SK-N-SH (cell line): ENCODE data around the gene GABRB2. TPM values are rescaled to one million over a fixed set of nuclear protein-coding genes. Genes with fewer than 3 reads are reported as not detected.
"Not testable (repeated sequence)": the region's sequence is repeated elsewhere in the genome, so short reads cannot be mapped to it uniquely, and the experiment has no call there.

Experiments
- CTCF ChIA-PET: fragments of 300-600, 350-600 bp; formaldehyde crosslinking; extraction: SDS; loops from one replicate; lab custom pipeline; 2021; lab: Yijun Ruan, JAX
- POLR2A ChIA-PET: fragments of 350-600 bp; sonication (Branson Sonifier 250); formaldehyde crosslinking; extraction: SDS; loops from one replicate; lab custom pipeline; 2020; ENCODE audit warnings: antibody characterized with exemption, inconsistent platforms; lab: Yijun Ruan, JAX
- DNase-seq: peaks from one replicate; pipeline ENCODE4 v3.0.0; 2012
- H2AFZ ChIP-seq: fragments of 200-600 bp; sonication (generic); 2 replicates; pipeline ENCODE4 v1.8.1; 2016; ENCODE audit warnings: antibody characterized with exemption, mild to moderate bottlenecking, low read depth
- H3F3A ChIP-seq: fragments of 200-600 bp; sonication (generic); replicated peaks from 2 replicates; pipeline ENCODE3; 2016; ENCODE audit warnings: antibody characterized with exemption, mild to moderate bottlenecking; ENCODE audit not compliant: insufficient read depth
- H3K27ac ChIP-seq, 2 experiments: fragments of 200-500 bp in 1 of 2; fragments of 200-600 bp in 1 of 2; sonication (Bioruptor generic) in 1 of 2; sonication (generic), shearing (Covaris generic) in 1 of 2; 2 replicates each; pipeline versions ENCODE4 v1.5.1 to v1.6.1; 2014 to 2016; ENCODE audit warnings: low read depth in 2 of 2, inconsistent platforms in 1 of 2, low read length in 1 of 2, mild to moderate bottlenecking in 1 of 2, mixed read lengths in 1 of 2
- H3K27me3 ChIP-seq: fragments of 200-600 bp; sonication (generic), shearing (Covaris generic); 2 replicates; pipeline ENCODE4 v1.6.1; 2016; ENCODE audit warnings: mixed run types; ENCODE audit not compliant: insufficient read depth
- H3K36me3 ChIP-seq, 2 experiments: fragments of 200-500 bp in 1 of 2; fragments of 200-600 bp in 1 of 2; sonication (Bioruptor generic) in 1 of 2; sonication (generic) in 1 of 2; replicated peaks in 1 of 2; 2 replicates each; pipeline versions ENCODE3 to v1.5.1; 2014 to 2016; ENCODE audit warnings: low read length in 1 of 2, mild to moderate bottlenecking in 1 of 2; ENCODE audit not compliant: insufficient read depth in 2 of 2, control insufficient read depth in 1 of 2
- H3K4me1 ChIP-seq, 2 experiments: fragments of 200-500 bp in 1 of 2; fragments of 200-600 bp in 1 of 2; sonication (Bioruptor generic) in 1 of 2; sonication (generic), shearing (Covaris generic) in 1 of 2; 2 replicates each; pipeline versions ENCODE4 v1.5.1 to v1.6.1; 2014 to 2016; ENCODE audit warnings: low read depth in 1 of 2, low read length in 1 of 2, mixed run types in 1 of 2; ENCODE audit not compliant: insufficient read depth in 2 of 2, control insufficient read depth in 1 of 2
- H3K4me2 ChIP-seq: fragments of 200-600 bp; sonication (generic), shearing (Covaris generic); 2 replicates; pipeline ENCODE4 v1.6.1; 2017; ENCODE audit warnings: mixed run types
- H3K4me3 ChIP-seq, 2 experiments: fragments of 200-500 bp in 1 of 2; fragments of 200-600 bp in 1 of 2; sonication (Bioruptor generic) in 1 of 2; sonication (generic), shearing (Covaris generic) in 1 of 2; 2 replicates each; pipeline versions ENCODE4 v1.5.1 to v1.8.1; 2014 to 2016; ENCODE audit warnings: low read depth in 2 of 2, inconsistent platforms in 1 of 2, low read length in 1 of 2, mild to moderate bottlenecking in 1 of 2, mixed read lengths in 1 of 2, moderate library complexity in 1 of 2
- H3K79me2 ChIP-seq: fragments of 200-600 bp; sonication (generic); 2 replicates; pipeline ENCODE4 v1.8.1; 2017; ENCODE audit warnings: mild to moderate bottlenecking; ENCODE audit not compliant: insufficient read depth
- H3K9ac ChIP-seq: fragments of 200-600 bp; sonication (generic); 2 replicates; pipeline ENCODE4 v1.6.1; 2017; ENCODE audit warnings: mixed run types
- H3K9me2 ChIP-seq: fragments of 200-600 bp; sonication (generic); 2 replicates; pipeline ENCODE4 v1.6.1; 2017; ENCODE audit warnings: mixed run types
- H3K9me3 ChIP-seq: fragments of 200-600 bp; sonication (generic); 2 replicates; pipeline ENCODE4 v1.6.1; 2017; ENCODE audit warnings: mixed run types, mild to moderate bottlenecking, moderate library complexity
- H4K20me1 ChIP-seq: fragments of 200-600 bp; sonication (generic); 2 replicates; pipeline ENCODE4 v1.6.1; 2017; ENCODE audit warnings: mild to moderate bottlenecking, mixed run types; ENCODE audit not compliant: insufficient read depth
- EP300 ChIP-seq, 2 experiments: IDR thresholded peaks; 2 replicates each; pipeline versions ENCODE4 v1.4.0 to v1.6.1; 2012; ENCODE audit warnings: borderline replicate concordance in 1 of 2, low read depth in 1 of 2, low read length in 1 of 2
- EZH2phosphoT487 ChIP-seq: fragments of 200-600 bp; sonication (generic); IDR thresholded peaks from 2 replicates; pipeline ENCODE4 v1.6.1; 2017; ENCODE audit warnings: low read depth, mixed run types, mild to moderate bottlenecking, antibody characterized with exemption, moderate library complexity, borderline replicate concordance
- FOXJ3 ChIP-seq: sonication (generic); formaldehyde crosslinking; IDR thresholded peaks from 2 replicates; pipeline ENCODE4 v1.5.1; 2020; ENCODE audit warnings: mild to moderate bottlenecking, missing genetic modification reagents
- IRF3 ChIP-seq: fragments of 150-350 bp; IDR thresholded peaks from 2 replicates; pipeline ENCODE4 v1.6.1; 2016; ENCODE audit warnings: mild to moderate bottlenecking, low read depth, low read length
- POLR2AphosphoS5 ChIP-seq: IDR thresholded peaks from 2 replicates; pipeline ENCODE4 v1.6.1; 2012; ENCODE audit warnings: low read depth, low read length
- RAD21 ChIP-seq: IDR thresholded peaks from 2 replicates; pipeline ENCODE4 v1.6.1; 2012; ENCODE audit warnings: mild to moderate bottlenecking, low read length
- TAF1 ChIP-seq: IDR thresholded peaks from 2 replicates; pipeline ENCODE4 v1.6.1; 2012; ENCODE audit warnings: low read depth, mild to moderate bottlenecking, low read length, moderate library complexity, borderline replicate concordance
- USF1 ChIP-seq: IDR thresholded peaks from 2 replicates; pipeline ENCODE4 v1.4.0; 2012; ENCODE audit warnings: low read depth, borderline replicate concordance
- USF2 ChIP-seq: fragments of 150-350 bp; IDR thresholded peaks from 2 replicates; pipeline ENCODE4 v1.6.1; 2017; ENCODE audit warnings: antibody characterized with exemption, low read length, low read depth, borderline replicate concordance
- WGBS: methylation state at CpG from one replicate; pipeline ENCODE4 v1.1.6; 2017; ENCODE audit warnings: low lambda C conversion rate; 5-methylcytosine and 5-hydroxymethylcytosine counted together
- polyA plus RNA-seq, 3 experiments: library from polyadenylated mRNA; depleted of rRNA; stranded (reverse); fragments of >200 nt; gene quantifications; 2 replicates each; pipeline ENCODE4 v1.2.3, GENCODE V29; 2012
- TF ChIP-seq, protein P1 (sequence below): IDR thresholded peaks from 2 replicates; pipeline ENCODE4; 2012

Gene GABRB2
- polyA plus RNA-seq, 1 of the 3 experiments (the other 2 are of a cell fraction), result not detected

GRCh38 chr5:161507591-161507990 lies 38.9 kb downstream of the GABRB2 start:
- POLR2A ChIA-PET, result no interaction called here
- no peak overlapping the region for H3K4me2 ChIP-seq
- H3K27ac ChIP-seq, result no peak overlapping the region
- H3K9me2 ChIP-seq, result no peaks in the 10 kb centered on the region
- H3K9me3 ChIP-seq, result no peaks in the 10 kb centered on the region
- no peaks in the 10 kb centered on the region for H3K4me1 ChIP-seq
- H3K4me3 ChIP-seq, result no peak overlapping the region
- no peaks in the 10 kb centered on the region for H3F3A ChIP-seq
- H4K20me1 ChIP-seq, result no peaks in the 10 kb centered on the region
- no peaks in the 10 kb centered on the region for H3K36me3 ChIP-seq
- CTCF ChIA-PET, result no interaction called here
- TF ChIP-seq USF1 (no peak), EP300 (IDR thresholded peaks at IDR 0.05; ENCODE audit: borderline replicate concordance in 1 of 2, low read depth in 1 of 2, low read length in 1 of 2) (no peak), USF2 (no peak), FOXJ3 (no peak), IRF3 (no peak)
- TF ChIP-seq, protein P1, sequence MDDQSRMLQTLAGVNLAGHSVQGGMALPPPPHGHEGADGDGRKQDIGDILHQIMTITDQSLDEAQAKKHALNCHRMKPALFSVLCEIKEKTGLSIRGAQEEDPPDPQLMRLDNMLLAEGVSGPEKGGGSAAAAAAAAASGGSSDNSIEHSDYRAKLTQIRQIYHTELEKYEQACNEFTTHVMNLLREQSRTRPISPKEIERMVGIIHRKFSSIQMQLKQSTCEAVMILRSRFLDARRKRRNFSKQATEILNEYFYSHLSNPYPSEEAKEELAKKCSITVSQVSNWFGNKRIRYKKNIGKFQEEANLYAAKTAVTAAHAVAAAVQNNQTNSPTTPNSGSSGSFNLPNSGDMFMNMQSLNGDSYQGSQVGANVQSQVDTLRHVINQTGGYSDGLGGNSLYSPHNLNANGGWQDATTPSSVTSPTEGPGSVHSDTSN, result no peak
- WGBS, result 2% methylated on average over 2 of the region's 2 CpGs
- H3K27me3 ChIP-seq, result no peaks in the 10 kb centered on the region
- H3K9ac ChIP-seq, result no peak overlapping the region
- no peak overlapping the region for H2AFZ ChIP-seq
- no peaks in the 10 kb centered on the region for H3K79me2 ChIP-seq
- no peak for DNase-seq

- H2AFZ ChIP-seq, DNase-seq, H4K20me1 ChIP-seq, H3K9ac ChIP-seq, H3K9me2 ChIP-seq, H3K4me2 ChIP-seq, H3K9me3 ChIP-seq, H3F3A ChIP-seq, H3K4me1 ChIP-seq, H3K4me3 ChIP-seq, CTCF ChIA-PET, H3K27me3 ChIP-seq, H3K27ac ChIP-seq, POLR2A ChIA-PET, H3K36me3 ChIP-seq, H3K79me2 ChIP-seq: not testable (repeated sequence)
- 36% methylated on average over 10 of the region's 10 CpGs for WGBS
These were observed 41.4 kb downstream of the GABRB2 start for GRCh38 chr5:161505160-161505559.

GRCh38 chr5:161498531-161498930 lies 48.0 kb downstream of the GABRB2 start:
- H3K4me3 ChIP-seq, result no peak overlapping the region
- no peaks in the 10 kb centered on the region for H3K27me3 ChIP-seq
- no peaks in the 10 kb centered on the region for H3K36me3 ChIP-seq
- CTCF ChIA-PET, result interaction anchor here (0.5 to 1.3 kb wide), 2 partner anchors 21 to 851 kb away, joined by 3 to 4 read pairs; no protein-coding TSS in a partner anchor
- H2AFZ ChIP-seq, result no peak overlapping the region
- H3K9ac ChIP-seq, result no peak overlapping the region
- no peaks in the 10 kb centered on the region for H3K9me2 ChIP-seq
- no peak overlapping the region for H3K4me2 ChIP-seq
- H3K9me3 ChIP-seq, result no peaks in the 10 kb centered on the region
- WGBS, result 0% methylated on average over 1 of the region's 1 CpG
- TF ChIP-seq EP300 (IDR thresholded peaks at IDR 0.05; ENCODE audit: borderline replicate concordance in 1 of 2, low read depth in 1 of 2, low read length in 1 of 2), result no peak
- no peak for TF ChIP-seq RAD21
- no peak for TF ChIP-seq EZH2phosphoT487
- TF ChIP-seq POLR2AphosphoS5, result no peak
- TF ChIP-seq TAF1, result no peak
- H3F3A ChIP-seq, result no peaks in the 10 kb centered on the region
- H4K20me1 ChIP-seq, result no peaks in the 10 kb centered on the region
- DNase-seq, result no peak
- no peak overlapping the region for H3K27ac ChIP-seq
- H3K79me2 ChIP-seq, result no peaks in the 10 kb centered on the region
- H3K4me1 ChIP-seq, result no peaks in the 10 kb centered on the region
- POLR2A ChIA-PET, result no interaction called here
